ENCODE data around the gene HSD3B1. TPM values are rescaled to one million over a fixed set of nuclear protein-coding genes. Genes with fewer than 3 reads are reported as not detected.

The HSD3B1 gene
- not detected for total RNA-seq
- not detected for polyA plus RNA-seq
- long read RNA-seq, donor 1 = 0 reads
- long read RNA-seq, donor 2 = 0 reads

DNA sequence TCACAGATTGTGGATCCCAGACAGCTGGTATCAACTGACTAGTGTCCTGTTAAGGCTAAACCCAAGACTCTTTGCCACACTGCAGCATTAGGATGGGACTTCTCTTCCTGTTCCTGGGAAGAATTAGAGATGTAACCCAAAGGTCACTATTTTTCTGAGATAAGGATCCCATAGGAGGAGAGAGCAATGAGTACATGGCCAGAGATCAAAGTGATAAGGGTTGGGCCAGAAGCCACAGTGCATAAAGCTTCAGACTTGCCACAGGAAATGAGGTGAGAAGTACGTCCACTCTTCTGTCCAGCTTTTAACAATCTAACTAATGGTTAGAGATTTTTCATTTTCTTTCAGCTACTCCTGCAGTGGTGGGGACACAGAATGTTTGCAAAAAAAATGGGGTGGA, at the start of gene HSD3B1:
Gene HSD3B1 (plus strand): TSS at position 270 of the 400 bp plus-strand sequence. CDS start 267 bp downstream, outside the sequence.
- no peak for DNase-seq
- no peaks in the 10 kb centered on the region for H3K36me3 ChIP-seq
- intact Hi-C loops (cut with DNase I; ENCODE audit: low total_unique reads) = no loop called here
- H3K4me1 ChIP-seq = no peaks in the 10 kb centered on the region
- WGBS, 5 donors = 53 to 75% (median 69%) methylated on average over 1 of the region's 1 CpG
- H3K27me3 ChIP-seq (replicated peaks in 1 of 7) = no peaks in the 10 kb centered on the region
- TF ChIP-seq, protein P1, sequence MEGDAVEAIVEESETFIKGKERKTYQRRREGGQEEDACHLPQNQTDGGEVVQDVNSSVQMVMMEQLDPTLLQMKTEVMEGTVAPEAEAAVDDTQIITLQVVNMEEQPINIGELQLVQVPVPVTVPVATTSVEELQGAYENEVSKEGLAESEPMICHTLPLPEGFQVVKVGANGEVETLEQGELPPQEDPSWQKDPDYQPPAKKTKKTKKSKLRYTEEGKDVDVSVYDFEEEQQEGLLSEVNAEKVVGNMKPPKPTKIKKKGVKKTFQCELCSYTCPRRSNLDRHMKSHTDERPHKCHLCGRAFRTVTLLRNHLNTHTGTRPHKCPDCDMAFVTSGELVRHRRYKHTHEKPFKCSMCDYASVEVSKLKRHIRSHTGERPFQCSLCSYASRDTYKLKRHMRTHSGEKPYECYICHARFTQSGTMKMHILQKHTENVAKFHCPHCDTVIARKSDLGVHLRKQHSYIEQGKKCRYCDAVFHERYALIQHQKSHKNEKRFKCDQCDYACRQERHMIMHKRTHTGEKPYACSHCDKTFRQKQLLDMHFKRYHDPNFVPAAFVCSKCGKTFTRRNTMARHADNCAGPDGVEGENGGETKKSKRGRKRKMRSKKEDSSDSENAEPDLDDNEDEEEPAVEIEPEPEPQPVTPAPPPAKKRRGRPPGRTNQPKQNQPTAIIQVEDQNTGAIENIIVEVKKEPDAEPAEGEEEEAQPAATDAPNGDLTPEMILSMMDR (IDR thresholded peaks at IDR 0.05 in 8 of 11, conservative IDR thresholded peaks at IDR 0.05 in 3 of 11) = no peak
- no peak for TF ChIP-seq POLR2AphosphoS5 (IDR thresholded peaks at IDR 0.05)
- TF ChIP-seq POLR2A (IDR thresholded peaks at IDR 0.05) = no peak
- H3K4me3 ChIP-seq = no peak within 1 kb of the TSS
- no peak within 1 kb of the TSS for H3K27ac ChIP-seq
- peaks cover 0 to 3% (median 0%) of the 10 kb centered on the region in 8 donors for H3K9me3 ChIP-seq

DNA sequence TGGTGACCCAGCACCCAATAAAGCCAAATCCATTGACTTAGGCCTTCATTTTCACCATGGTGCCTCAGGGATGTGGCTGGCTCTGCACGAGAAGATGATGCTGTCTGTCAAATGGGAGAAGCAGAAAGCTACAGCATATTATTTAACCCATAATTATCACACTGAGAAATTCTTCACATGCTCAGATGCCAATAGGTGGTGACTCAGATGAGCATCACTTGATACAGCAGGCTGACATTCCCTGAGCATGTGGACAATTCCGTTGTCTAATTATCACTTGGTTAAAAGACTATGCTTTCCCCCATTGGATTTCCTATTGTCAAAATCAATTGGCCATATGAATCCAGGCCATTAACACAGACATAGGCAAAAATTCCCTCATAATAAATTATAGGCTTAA, 44.0 kb upstream of the HSD3B1 start:
- no peak overlapping the region for H3K4me3 ChIP-seq
- no peak for DNase-seq
- H3K36me3 ChIP-seq = no peaks in the 10 kb centered on the region
- no peaks in the 10 kb centered on the region for H3K9me3 ChIP-seq
- no peaks in the 10 kb centered on the region for H3K27me3 ChIP-seq (replicated peaks in 1 of 7)
- H3K4me1 ChIP-seq = no peaks in the 10 kb centered on the region
- 80 to 92% (median 86%) methylated on average over 2 of the region's 2 CpGs for WGBS, 5 donors
- no peak for TF ChIP-seq POLR2A (IDR thresholded peaks at IDR 0.05)
- TF ChIP-seq, protein P1 (IDR thresholded peaks at IDR 0.05 in 8 of 11, conservative IDR thresholded peaks at IDR 0.05 in 3 of 11) = no peak
- TF ChIP-seq POLR2AphosphoS5 (IDR thresholded peaks at IDR 0.05) = no peak
- H3K27ac ChIP-seq = no peak overlapping the region
- intact Hi-C loops (cut with DNase I; ENCODE audit: low total_unique reads) = no loop called here

DNA sequence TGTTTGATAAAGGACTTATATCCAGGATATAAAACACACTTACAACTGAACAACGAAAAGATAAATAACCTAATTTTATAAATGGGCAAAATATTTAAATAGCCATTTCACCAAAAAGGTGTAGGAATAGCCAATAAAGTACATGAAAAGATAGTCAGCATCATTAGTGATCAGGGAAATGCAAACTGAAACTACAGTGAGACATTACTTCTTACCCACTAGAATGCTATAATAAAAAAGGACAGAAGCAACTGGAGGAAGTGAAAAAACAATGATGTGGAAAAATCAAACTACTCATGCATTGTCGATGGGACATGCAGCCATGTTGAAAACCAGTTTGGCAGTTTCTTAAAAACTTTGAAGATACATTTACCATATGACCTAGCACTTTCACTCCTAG, 43.4 kb upstream of the HSD3B1 start:
- H3K27me3 ChIP-seq (replicated peaks in 1 of 7) = no peaks in the 10 kb centered on the region
- H3K4me3 ChIP-seq = no peak overlapping the region
- TF ChIP-seq POLR2AphosphoS5 (IDR thresholded peaks at IDR 0.05) (no peak), POLR2A (IDR thresholded peaks at IDR 0.05) (no peak)
- TF ChIP-seq, protein P1 (IDR thresholded peaks at IDR 0.05 in 8 of 11, conservative IDR thresholded peaks at IDR 0.05 in 3 of 11) = no peak
- intact Hi-C loops (cut with DNase I; ENCODE audit: low total_unique reads) = no loop called here
- no peak overlapping the region for H3K27ac ChIP-seq
- no peak for DNase-seq
- WGBS, 5 donors = 55 to 83% (median 75%) methylated on average over 2 of the region's 2 CpGs
- no peaks in the 10 kb centered on the region for H3K4me1 ChIP-seq
- H3K36me3 ChIP-seq = no peaks in the 10 kb centered on the region
- H3K9me3 ChIP-seq = no peaks in the 10 kb centered on the region

DNA sequence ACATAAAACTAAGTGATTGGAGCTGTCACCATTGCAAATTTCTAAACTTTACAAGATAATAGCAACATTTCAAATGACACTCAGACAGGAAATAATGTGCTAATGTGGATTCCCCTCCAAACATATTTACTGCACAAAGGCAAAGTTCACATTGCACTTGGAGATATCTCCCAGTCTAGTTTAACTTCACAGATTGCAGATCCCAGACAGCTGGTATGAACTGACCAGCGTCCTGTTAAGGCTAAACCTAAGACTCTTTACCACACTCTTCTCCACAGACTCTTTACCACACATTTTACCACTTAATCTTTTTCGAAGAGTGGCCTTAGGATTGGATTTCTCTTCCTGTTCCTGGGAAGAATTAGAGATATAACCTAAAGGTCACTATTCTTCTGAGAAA, 40.6 kb upstream of the HSD3B1 start:
- no peaks in the 10 kb centered on the region for H3K4me1 ChIP-seq
- whole genome bisulfite sequencing, 5 donors = 46 to 67% (median 61%) methylated on average over 2 of the region's 2 CpGs
- H3K4me3 ChIP-seq = no peak overlapping the region
- no peak for DNase-seq
- no peaks in the 10 kb centered on the region for H3K9me3 ChIP-seq
- intact Hi-C loops (cut with DNase I; ENCODE audit: low total_unique reads) = no loop called here
- H3K36me3 ChIP-seq = no peaks in the 10 kb centered on the region
- no peak overlapping the region for H3K27ac ChIP-seq
- no peaks in the 10 kb centered on the region for H3K27me3 ChIP-seq (replicated peaks in 1 of 7)
- TF ChIP-seq POLR2AphosphoS5 (IDR thresholded peaks at IDR 0.05) (no peak), POLR2A (IDR thresholded peaks at IDR 0.05) (no peak)
- TF ChIP-seq, protein P1 (IDR thresholded peaks at IDR 0.05 in 8 of 11, conservative IDR thresholded peaks at IDR 0.05 in 3 of 11) = no peak

Data from spleen (tissue), 13 donors.